ENCODE data around the gene TMEM201.

The TMEM201 gene

GRCh38 chr1:9600861-9601834 lies 12.4 kb downstream of the TMEM201 start:
- no peak for DNase-seq (ENCODE audit: low read depth, low spot score)

GRCh38 chr1:9601942-9602793 lies 13.5 kb downstream of the TMEM201 start:
- DNase-seq (ENCODE audit: low read depth, low spot score): no peak

GRCh38 chr1:9602794-9603167 lies 14.1 kb downstream of the TMEM201 start:
- DNase-seq (ENCODE audit: low read depth, low spot score): no peak

GRCh38 chr1:9603307-9603706 lies 14.6 kb downstream of the TMEM201 start:
- no peak for DNase-seq (ENCODE audit: low read depth, low spot score)

- no peak for DNase-seq (ENCODE audit: low read depth, low spot score)
These were observed 15.3 kb downstream of the TMEM201 start for GRCh38 chr1:9603766-9604753.

- DNase-seq (ENCODE audit: low read depth, low spot score): no peak
These were observed 16.1 kb downstream of the TMEM201 start for GRCh38 chr1:9604836-9605235.

GRCh38 chr1:9605946-9606455 lies 17.3 kb downstream of the TMEM201 start:
- no peak for DNase-seq (ENCODE audit: low read depth, low spot score)

- no peak for DNase-seq (ENCODE audit: low read depth, low spot score)
These were observed 17.7 kb downstream of the TMEM201 start for GRCh38 chr1:9606458-9606857.

- no peak for DNase-seq (ENCODE audit: low read depth, low spot score)
These were observed 18.2 kb downstream of the TMEM201 start for GRCh38 chr1:9606948-9607347.

- no peak for DNase-seq (ENCODE audit: low read depth, low spot score)
These were observed 18.6 kb downstream of the TMEM201 start for GRCh38 chr1:9607352-9607751.

- no peak for DNase-seq (ENCODE audit: low read depth, low spot score)
These were observed 21.3 kb downstream of the TMEM201 start for GRCh38 chr1:9609998-9610397.

GRCh38 chr1:9610548-9610947 lies 21.8 kb downstream of the TMEM201 start:
- no peak for DNase-seq (ENCODE audit: low read depth, low spot score)

GRCh38 chr1:9611716-9612115 lies 23.0 kb downstream of the TMEM201 start:
- DNase-seq (ENCODE audit: low read depth, low spot score): no peak

- no peak for DNase-seq (ENCODE audit: low read depth, low spot score)
These were observed 23.6 kb downstream of the TMEM201 start for GRCh38 chr1:9612162-9612845.

GRCh38 chr1:9612871-9613624 lies 24.3 kb downstream of the TMEM201 start:
- DNase-seq (ENCODE audit: low read depth, low spot score): no peak

GRCh38 chr1:9613625-9614299 lies 25.1 kb downstream of the TMEM201 start:
- no peak for DNase-seq (ENCODE audit: low read depth, low spot score)

GRCh38 chr1:9615316-9616063 lies 26.8 kb downstream of the TMEM201 start:
- DNase-seq (ENCODE audit: low read depth, low spot score): no peak

GRCh38 chr1:9618909-9619679 lies 30.4 kb downstream of the TMEM201 start:
- no peak for DNase-seq (ENCODE audit: low read depth, low spot score)

All from iPS DF 19.7 (cell line).